NK-92 treated with Interleukin-12 subunit alpha and Interleukin-12 subunit beta, amount 100 ng/mL, for 24 hours (cell line): Measurements from ENCODE around the gene DERA.
"Not testable (repeated sequence)": the region's sequence is repeated elsewhere in the genome, so short reads cannot be mapped to it uniquely, and the experiment has no call there.

ENCODE experiments used
- DNase-seq: peaks from one replicate; lab custom pipeline; 2025; lab: John Stamatoyannopoulos, UW

Gene DERA

DNA sequence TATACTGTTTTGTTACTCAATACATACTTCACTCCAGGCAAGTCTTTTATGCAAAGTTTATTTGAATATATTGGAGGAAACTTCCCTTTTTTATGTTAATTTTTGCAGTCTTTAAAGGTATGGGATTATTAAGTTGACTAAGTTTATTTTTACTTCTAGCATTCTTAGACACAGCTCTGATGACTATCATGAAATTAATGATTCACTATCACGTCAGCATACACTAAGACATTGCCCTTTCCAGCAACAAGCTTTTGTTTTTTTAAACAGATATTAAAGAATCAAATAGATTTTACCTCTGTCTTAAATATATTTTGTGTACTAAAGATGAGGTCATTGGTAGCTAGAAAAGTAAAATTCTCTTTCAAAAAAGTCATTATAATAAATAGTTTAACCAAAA lies 52.1 kb downstream of the DERA start:
- DNase-seq = no peak

DNA sequence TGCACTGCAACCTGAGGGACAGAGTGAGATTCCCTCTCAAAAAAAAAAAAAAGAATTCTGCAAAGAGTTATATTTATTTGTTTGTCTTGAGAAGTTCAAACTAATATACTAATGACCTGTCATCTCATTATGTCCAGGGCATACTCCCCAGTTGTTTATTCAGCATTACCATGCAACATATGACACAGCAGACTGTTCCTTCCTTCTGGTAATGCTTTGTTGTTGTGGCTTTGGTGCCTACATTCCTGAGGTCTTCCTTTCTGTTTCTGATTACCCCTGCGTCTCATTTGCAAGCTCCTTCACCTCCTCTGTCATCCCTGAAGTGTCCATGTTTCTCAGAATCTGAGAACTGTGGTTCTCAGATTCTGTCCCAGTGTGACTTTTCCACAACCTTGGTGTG lies 55.3 kb downstream of the DERA start:
- no peak for DNase-seq

DNA sequence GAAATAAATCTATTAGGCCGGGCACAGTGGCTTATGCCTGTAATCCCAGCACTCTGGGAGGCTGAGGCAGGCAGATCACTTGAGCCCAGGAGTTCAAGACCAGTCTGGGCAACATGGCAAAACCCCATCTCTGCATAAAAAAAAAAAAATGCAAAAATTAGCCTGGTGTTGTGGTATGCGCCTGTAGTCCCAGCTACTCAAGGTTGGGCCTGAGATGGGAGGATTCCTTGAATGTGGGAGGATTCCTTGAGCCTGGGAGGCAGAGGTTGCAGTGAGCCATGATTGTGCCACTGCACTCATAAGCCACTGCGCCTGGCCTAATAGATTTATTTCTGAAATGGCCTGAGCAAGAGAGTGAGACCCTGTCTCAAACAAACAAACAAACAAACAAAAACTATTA lies 55.9 kb downstream of the DERA start:
- DNase-seq = not testable (repeated sequence)

DNA sequence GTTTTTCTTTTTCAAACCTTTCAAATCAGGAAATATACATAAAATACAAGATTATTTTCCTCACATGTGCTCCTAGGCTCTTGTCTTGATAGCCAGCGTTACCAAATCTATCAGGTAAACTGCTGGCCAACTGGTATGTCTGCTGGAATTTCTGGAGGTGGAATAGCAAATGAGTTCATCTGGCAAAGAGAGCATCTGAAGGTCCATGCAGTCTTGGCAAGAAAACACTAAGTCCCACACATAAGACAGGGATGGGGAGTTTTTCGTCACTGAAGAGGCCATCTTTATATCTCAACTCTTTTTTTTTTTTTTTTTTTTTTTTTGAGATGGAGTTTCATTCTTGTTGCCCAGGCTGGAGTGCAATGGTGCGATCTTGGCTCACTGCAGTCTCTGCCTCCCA lies 60.1 kb downstream of the DERA start:
- DNase-seq = no peak

DNA sequence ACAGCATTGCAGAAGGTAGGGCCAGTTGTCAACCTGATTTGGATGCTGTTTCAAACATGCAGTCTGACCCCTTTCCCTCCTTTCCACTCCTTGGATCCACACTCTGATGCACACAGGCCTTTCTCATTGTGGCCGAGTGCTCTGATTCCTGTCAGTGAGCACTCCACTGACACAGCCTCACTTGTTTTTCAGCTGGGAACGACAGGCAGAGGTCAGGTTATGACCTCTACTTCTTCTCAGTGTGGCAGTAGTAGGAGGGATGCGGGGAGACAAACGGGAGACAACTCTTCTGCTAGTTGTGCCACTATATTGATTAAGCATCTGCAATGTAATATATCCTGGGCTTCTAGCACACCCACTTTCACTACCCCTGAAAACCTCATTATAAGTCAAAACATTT lies 61.8 kb downstream of the DERA start:
- DNase-seq = no peak

DNA sequence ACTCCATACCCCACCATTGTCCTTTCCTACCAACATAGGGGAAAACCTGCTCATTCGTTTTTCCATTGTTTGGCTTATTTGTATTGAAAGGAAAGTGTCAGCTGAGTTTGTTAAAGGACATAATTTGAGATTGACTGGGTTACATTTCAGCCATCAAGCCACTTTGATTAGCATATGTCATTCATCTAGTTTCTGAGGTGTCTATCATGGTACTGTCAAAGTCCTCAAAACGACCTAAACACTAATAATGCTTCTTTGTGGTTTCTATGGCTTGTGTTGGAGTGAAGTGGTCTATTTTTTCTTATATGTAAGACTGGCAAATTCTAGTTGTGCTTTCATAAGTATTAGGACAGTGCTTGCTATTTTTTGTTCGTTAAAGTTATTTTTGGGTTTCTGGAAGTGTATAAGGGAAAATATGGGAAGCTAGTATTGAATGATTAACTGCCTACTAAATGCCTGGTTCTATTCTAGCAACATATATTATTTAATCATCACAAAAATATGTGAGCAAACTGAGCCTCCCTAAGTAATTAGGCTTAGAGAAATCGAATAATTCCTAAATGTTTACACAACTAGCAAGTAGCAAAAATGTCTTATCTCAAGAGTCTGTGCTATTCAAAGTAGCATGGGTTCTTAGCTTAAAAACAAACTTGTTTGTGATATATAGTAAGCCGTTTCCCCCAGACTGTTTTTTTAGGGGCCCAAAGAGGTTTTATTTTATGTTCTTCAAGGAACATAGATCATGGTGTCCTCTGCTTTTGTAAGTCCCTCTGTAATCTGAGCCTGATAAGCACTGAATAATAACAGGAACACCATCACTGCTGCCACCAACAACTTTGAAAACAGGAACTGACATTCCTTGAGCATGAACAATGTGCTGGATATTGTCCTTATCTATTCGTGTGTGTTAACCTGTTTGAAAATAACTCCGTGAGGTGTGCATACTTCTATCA lies 67.1 kb downstream of the DERA start:
- DNase-seq = no peak

DNA sequence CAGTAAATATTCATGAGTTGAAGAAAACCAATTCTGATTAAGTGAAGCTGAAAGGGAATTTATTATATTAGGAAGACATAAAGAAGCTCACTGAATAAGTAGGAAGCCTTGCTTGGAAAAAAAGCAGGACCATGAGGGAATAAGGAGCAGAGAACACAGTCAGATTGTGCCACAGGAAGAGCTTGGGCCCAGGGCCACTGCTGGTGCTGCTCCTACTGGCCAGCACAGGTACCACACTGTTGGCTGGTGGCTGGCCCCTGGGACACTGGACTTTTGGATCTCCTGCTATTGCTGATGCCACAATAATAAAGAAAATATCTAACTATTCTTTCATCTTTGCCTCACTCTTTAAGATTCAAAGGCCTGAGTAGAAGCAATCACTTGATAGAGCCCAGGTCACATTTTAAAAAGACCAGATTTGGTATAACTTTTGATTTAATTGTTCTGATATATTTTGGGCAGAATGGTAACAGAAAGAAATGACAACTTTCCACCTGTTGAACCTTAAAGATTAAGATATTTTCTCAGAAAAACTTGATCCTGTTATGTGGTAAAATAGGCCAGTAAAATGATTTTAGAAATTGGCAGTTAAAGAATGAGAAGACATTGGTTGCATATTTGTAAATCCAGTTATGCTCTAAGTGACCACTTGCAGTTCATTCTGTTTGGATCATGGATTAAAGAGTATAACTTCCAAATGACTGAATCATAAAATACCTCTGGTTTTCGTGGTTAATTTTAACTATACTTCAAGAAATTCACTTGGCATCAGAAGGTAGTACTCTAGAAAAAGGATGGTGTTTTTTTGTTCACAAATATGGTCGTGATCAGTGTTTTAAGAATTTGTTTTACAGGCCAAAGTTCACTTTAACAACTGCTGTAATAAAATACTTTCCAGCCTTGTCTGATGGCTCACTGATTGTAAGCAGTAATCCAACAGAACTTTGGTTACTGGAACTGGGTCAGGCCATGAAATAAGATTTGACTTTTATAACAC lies 68.3 kb downstream of the DERA start:
- no peak for DNase-seq

DNA sequence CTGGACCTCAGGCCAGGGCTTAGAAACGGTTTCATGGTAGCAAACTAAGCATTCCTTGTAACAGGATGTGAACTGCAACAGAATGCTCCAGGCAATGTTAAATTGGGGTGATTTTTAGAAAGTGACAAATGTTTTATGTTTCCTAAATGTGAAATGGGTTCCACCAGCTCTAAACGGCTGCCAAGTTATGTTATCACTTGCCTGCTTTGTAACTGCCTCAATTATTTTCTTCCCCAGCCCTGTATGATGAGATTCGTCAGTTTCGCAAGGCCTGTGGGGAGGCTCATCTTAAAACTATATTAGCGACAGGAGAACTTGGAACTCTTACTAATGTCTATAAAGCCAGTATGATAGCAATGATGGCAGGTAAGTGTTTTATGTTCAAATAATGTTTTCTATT lies 70.9 kb downstream of the DERA start:
- DNase-seq = no peak

DNA sequence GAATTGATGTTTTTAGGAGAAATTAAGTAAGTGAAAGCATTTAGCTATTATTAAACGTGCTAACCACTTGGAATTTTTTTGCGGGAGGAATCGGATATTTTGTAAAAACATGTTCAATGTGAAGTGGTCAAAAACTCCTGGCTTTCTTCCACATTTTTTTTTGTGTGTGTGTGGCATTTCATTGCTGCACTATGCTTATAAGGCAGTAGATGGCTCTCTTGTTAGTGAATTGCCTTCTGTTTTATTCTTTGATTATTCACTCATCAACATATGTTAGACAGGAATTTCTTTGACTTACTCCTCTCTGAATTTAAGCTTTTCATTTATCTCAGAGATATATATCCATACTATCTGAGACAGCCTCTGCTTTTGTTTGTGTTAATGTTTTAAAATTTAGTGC lies 71.3 kb downstream of the DERA start:
- DNase-seq = no peak

DNA sequence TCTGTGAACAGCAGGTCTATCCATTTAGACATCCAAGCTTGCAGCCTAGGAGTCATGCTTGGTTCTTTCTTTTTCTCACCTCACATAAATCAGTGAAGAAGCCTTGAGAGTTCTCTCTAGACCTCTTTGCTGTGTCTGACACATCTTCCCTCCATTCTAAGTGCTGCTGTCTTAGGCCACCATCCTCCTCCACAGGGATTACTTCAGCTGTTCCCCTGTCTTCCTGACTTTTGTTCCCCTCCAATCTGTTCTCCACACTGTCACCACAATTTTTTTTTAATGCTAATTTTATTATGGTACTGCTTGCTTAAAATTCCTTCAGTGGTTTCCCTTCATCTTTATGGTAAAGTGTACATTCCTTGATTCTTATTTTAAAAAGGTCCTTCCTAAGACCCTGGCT lies 71.8 kb downstream of the DERA start:
- no peak for DNase-seq

DNA sequence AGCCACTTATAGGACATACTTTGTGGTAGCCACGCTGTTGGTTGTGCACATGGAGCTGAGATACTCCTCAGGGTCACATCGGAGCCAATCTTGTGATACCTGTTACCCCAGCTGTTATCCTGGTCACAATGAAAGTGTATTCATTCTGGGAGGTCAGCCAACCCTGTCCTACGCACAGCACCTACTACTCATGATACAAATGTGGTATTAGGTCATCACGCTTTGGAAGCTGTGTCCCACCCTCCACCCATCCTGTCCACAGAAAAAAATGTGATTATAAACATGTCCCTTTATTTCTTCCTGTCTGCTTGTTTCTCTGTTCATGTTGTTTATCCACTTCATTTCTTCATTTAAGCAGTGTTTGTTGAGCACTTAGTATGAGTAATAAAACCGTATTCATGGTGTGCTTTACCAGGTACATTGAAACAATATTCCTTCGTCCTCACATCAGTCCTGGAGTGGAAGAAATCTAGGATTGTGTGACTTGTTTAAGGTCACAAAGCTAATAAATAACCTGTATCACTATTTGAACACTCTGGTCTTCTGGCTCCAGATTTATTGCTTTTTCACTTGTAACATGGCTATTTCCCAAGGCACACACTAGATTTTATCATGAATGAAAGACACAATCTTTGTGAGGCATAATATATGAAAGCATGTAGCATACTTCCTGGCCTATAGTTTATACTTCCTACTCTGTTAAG lies 73.1 kb downstream of the DERA start:
- no peak for DNase-seq

DNA sequence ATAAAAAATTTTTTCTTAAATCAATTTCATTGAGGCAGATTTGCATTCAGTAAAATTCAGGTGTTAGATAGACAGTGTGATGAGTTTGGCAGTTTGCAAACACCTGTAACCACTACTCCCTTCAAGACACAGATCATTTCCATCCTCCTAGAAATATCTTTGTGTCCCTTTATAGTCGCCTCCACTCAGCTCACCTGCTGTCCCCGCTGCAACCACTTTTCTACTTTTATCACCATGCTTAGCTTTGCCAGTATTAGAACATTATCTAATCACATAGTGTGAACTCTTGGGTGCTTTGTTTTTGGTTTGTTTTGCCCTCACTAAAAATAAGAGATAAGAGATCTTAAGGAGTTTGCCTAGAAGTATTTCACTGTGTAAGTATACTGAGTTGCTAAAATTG lies 73.8 kb downstream of the DERA start:
- DNase-seq = no peak

DNA sequence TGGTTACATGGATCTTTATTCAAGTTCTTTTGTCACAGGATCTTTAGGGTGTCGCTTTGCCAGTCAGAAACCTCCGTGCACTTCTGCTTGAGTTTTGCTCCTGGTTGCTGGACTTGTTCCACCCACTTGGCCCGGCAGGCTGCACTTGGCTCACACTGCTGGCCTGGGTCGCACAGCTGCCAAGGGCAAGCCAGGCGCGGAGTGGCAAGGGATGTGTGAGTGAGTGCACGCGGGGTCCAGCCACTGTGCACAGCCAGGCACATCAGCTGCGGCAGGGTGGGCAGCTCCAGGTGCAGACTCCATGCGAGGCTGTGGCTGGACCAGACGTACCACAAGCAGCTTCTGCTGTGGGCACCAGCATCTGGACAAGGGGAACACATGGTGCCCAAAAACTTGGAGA lies 76.6 kb downstream of the DERA start:
- no peak for DNase-seq

DNA sequence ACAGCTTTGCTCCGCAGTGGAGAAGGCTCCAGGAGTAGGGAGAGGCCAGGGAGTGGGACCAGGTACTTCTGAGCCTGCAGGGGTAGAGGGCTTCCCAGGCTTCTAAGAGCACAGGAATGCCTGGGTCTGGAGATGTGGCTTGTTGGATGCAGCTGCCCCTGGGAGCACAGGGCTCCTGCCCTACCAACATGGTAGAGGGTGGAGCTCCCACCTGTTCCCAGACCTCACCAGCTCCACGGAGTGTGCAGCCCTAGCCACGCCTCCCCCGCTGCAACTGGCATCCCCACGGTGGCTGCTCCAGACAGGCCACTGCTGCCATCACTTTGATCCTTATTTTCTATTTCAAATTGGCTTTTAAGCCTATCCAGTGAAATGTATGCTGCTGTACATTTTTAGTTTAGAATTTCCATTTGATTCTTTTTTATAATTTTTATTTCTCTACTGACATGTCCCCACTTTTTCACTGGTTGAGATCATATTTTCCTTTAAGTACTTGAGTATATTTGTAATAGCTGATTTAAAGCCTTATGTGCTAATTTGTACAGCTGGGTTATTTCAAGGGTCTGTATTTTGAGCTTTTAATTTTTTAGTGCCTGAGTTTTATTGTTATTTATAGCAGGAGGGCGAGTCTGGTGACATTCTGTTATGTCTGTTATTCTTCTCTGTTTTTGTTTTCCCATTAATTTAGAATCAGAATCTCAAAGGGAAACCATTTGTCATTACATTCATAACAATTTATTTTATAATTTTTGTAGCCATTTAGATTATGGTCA lies 78.0 kb downstream of the DERA start:
- DNase-seq = no peak

DNA sequence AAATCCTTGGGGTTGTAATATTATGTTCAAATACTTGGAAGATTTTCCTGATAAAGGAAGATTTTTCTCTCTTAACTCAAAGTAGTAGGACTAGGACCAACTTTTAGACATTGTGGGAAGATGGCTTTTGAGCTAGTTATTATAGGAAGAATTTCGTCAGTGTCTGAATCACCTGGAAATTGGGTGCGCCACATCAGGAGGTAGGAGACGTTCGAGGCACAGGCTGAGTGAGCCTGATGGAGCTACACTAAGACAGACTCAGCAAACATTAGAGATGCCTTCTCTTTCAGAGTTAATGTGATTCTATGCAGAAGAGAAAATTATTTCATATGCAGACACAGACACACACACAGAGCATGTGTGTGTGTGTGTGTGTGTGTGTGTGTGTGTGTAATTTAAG lies 84.7 kb downstream of the DERA start:
- DNase-seq = no peak

DNA sequence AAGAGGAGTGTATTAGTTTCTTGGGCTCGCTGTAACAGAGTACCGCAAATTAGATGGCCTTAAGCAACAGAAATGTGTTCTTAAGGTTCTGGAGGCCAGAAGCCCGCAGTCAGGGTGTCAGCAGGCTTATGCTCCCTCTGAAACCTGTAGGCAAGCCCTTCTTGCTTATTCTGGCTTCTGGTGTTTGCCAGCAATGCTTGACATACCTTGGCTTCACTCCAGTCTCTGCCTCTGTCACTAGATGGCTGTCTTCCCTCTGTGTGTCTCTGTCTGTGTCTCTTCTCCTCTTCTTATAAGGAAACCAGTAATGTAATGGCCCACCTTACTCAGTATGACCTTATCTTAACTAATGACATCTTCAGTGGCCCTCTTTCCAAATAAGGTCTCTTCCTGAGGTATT lies 85.1 kb downstream of the DERA start:
- no peak for DNase-seq

DNA sequence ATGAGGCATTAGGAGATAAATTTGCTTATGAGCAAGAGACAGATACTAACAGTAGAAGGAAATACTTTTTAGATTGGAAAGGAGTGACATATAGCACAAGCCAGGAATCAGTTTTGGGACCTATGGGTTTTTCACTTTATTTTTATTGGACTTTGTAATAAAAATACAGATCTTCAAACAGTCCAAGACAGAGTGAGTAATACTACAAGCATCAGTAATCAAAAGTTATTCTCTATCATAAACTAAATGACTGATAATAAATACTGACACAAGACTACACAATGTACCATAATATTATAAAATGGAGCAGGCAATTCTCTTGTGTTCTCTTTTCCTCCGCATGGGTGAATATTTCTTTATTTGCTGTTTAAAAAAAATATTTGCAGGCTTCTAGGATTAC lies 85.8 kb downstream of the DERA start:
- DNase-seq = no peak

DNA sequence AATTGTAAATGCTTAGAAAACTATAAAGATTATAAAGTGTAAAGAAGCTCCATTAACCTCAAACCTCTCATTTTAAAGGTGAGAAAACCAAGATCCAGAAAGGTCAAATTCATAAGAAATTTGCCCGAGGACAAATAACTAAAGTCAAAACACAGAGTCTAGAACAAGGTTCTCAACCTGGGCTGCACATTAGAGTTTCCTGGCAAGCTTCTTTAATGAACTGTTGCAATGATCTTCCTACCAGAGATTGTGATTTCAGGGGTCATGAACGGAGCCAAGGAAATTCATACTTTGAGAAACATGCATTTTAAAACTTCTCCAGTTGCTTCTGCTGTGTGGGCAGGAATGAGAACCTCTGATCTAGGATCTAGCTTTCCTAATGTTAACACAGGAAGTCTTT lies 86.8 kb downstream of the DERA start:
- no peak for DNase-seq

DNA sequence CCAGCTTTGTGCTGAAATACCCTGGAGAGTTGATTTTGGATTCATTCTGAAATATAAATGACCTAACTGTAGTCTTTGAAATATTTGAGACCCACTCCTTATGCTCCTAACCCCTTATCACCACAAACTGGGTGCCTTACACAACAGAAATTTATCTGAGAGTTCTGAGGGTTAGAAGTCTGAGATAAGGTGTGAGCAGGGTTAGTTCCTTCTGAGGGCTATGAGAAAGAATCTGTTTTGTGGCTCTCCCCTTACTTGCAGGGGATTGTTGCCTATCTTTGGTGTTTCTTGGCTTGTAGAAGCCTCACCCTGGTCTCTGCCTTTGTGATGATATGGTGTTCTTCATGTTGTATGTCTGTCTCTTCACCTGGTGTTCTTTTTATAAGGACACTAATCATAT lies 91.7 kb downstream of the DERA start:
- DNase-seq = no peak

DNA sequence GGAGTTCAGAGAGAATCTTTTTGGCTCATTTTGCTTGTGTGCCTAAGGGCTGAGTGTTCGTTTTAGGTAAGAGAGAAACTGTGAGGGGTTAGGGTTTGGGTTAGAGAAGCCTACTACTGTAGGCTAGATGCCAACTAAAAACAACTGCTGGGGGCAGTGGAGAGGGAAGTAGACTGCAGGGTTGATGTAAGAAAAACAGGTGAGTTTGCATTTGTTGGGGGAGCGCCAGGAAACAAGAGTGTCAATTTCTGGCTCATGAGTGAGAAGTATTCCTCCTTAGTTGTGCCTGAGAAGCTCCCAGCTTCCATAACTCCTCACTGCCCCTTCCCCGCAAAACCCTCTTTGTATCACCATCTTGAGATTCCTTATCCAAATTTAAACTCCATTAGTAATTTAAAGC lies 92.3 kb downstream of the DERA start:
- no peak for DNase-seq

DNA sequence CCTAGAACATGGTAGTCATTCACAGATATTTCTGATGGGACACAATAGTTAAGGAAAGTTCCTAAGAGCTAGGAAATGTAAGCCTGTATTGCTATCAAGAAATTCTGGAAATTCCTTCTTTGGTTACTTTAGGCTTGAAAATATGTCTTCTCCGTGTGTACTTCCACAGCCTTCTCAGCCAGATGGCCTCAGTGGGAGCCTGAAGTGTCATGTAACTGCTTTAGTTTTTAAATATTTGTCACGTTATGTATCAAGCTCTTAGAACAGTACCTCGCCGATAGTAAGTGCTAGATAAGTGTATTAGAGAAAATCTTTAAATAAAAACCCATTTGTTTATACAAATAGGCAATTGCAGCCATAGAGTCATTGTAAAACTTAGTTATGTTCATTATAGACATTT lies 95.6 kb downstream of the DERA start:
- no peak for DNase-seq

DNA sequence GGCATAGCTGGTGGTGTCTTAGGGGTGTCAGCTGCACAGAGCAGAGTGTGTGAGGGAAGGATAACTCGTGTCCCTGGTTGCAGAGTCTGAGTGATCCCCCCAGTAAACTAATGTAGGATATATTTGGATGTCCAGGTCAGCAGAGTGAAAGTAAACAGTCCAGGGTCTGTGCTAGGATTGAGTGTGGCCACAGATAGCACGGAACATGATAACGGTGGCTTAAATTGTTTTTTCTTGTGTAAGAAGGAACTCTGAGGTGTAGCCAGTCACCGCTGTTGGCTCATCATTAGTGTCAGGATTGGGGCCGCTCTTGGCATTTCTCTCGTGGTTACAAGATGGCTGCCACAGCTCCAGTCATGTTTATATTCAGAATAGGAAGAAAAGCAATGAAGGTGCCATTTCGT lies 97.3 kb downstream of the DERA start:
- no peak for DNase-seq
